ENCODE data around the gene RILP. TPM values are rescaled to one million over a fixed set of nuclear protein-coding genes. Genes with fewer than 3 reads are reported as not detected.

The RILP gene
- total RNA-seq, 1 experiment from 2014 or later, result 11.6 TPM

- TF ChIP-seq RAD21 (IDR thresholded peaks at IDR 0.05; ENCODE audit: low read depth) (no peak), TCF7L2 (IDR thresholded peaks at IDR 0.05; ENCODE audit: borderline replicate concordance, extremely low read depth, insufficient read depth, insufficient read length) (no peak), EGR1 (IDR thresholded peaks at IDR 0.05; ENCODE audit: low read depth) (no peak), ELF1 (IDR thresholded peaks at IDR 0.05; ENCODE audit: borderline replicate concordance, low read depth) (no peak), SRF (IDR thresholded peaks at IDR 0.05; ENCODE audit: low read depth) (no peak), POLR2AphosphoS5 (IDR thresholded peaks at IDR 0.05; ENCODE audit: low read depth, low read length) (no peak), ZFX (IDR thresholded peaks at IDR 0.05) (no peak), CEBPB (IDR thresholded peaks at IDR 0.05; ENCODE audit: low read depth) (no peak), YY1 (IDR thresholded peaks at IDR 0.05; ENCODE audit: extremely low read depth, insufficient replicate concordance, low read depth, low read length) (no peak), EZH2phosphoT487 (IDR thresholded peaks at IDR 0.05; ENCODE audit: borderline replicate concordance) (no peak), SP1 (IDR thresholded peaks at IDR 0.05; ENCODE audit: low read depth) (no peak)
- TF ChIP-seq, protein P1, sequence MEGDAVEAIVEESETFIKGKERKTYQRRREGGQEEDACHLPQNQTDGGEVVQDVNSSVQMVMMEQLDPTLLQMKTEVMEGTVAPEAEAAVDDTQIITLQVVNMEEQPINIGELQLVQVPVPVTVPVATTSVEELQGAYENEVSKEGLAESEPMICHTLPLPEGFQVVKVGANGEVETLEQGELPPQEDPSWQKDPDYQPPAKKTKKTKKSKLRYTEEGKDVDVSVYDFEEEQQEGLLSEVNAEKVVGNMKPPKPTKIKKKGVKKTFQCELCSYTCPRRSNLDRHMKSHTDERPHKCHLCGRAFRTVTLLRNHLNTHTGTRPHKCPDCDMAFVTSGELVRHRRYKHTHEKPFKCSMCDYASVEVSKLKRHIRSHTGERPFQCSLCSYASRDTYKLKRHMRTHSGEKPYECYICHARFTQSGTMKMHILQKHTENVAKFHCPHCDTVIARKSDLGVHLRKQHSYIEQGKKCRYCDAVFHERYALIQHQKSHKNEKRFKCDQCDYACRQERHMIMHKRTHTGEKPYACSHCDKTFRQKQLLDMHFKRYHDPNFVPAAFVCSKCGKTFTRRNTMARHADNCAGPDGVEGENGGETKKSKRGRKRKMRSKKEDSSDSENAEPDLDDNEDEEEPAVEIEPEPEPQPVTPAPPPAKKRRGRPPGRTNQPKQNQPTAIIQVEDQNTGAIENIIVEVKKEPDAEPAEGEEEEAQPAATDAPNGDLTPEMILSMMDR (IDR thresholded peaks at IDR 0.05 in 2 of 3, conservative IDR thresholded peaks at IDR 0.05 in 1 of 3; ENCODE audit: borderline replicate concordance in 1 of 3, insufficient read depth in 1 of 3, low read depth in 2 of 3, low read length in 2 of 3), result no peak
- TF ChIP-seq, protein P2, sequence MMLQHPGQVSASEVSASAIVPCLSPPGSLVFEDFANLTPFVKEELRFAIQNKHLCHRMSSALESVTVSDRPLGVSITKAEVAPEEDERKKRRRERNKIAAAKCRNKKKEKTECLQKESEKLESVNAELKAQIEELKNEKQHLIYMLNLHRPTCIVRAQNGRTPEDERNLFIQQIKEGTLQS (IDR thresholded peaks at IDR 0.05), result no peak
Observed at GRCh38 chr17:1651559-1651844, 1.8 kb upstream of the RILP start (continued).

All from HCT116 (cell line).